Sigmoid colon (tissue), 7 donors: ENCODE results near the gene ATP10A. TPM values are rescaled to one million over a fixed set of nuclear protein-coding genes. Genes with fewer than 3 reads are reported as not detected.
A peak's percentile ranks its signal among the peaks of the same experiment; 100 is the strongest.
"Not testable (repeated sequence)": the region's sequence is repeated elsewhere in the genome, so short reads cannot be mapped to it uniquely, and the experiment has no call there.

ENCODE experiments used
- DNase-seq: peaks from one replicate; pipeline ENCODE4 v3.0.0-alpha.2; 2019
- H3K27ac ChIP-seq, 4 donors: fragments of 200-600 bp; sonication (generic); one replicate each; pipeline ENCODE4 v1.5.1; 2016 to 2019; ENCODE audit warnings: mild to moderate bottlenecking in 1 of 4
- H3K27me3 ChIP-seq, 3 donors: fragments of 200-600 bp; sonication (generic); one replicate each; pipeline ENCODE4 v1.5.1; 2019; ENCODE audit warnings: mild to moderate bottlenecking in 1 of 3
- H3K36me3 ChIP-seq, 4 donors: fragments of 200-600 bp; sonication (generic); one replicate each; pipeline ENCODE4 v1.5.1; 2016 to 2019
- H3K4me1 ChIP-seq, 4 donors: fragments of 200-600 bp; sonication (generic); one replicate each; pipeline ENCODE4 v1.5.1; 2017 to 2019
- H3K4me3 ChIP-seq, 4 donors: fragments of 200-600 bp; sonication (generic); one replicate each; pipeline ENCODE4 v1.5.1; 2017 to 2019; ENCODE audit warnings: mild to moderate bottlenecking in 2 of 4, moderate library complexity in 1 of 4
- H3K9me3 ChIP-seq, 4 donors: fragments of 200-600 bp in 3 of 4; sonication (generic) in 3 of 4; one replicate each; pipeline versions ENCODE4 v1.5.1 to v1.6.1; 2013 to 2019
- CTCF ChIP-seq, 4 experiments: fragments of 450-650 bp in 3 of 4; fragments of 200-600 bp in 1 of 4; IDR thresholded peaks; one replicate each; pipeline ENCODE4 v1.5.1; 2016 to 2019; ENCODE audit warnings: antibody characterized with exemption in 4 of 4, mild to moderate bottlenecking in 3 of 4, moderate library complexity in 2 of 4
- EP300 ChIP-seq, 4 donors: sonication (generic); formaldehyde crosslinking; IDR thresholded peaks; one replicate each; pipeline ENCODE4 v1.6.1; 2017; ENCODE audit warnings: antibody characterized with exemption in 4 of 4
- POLR2A ChIP-seq, 2 donors: fragments of 450-650 bp; IDR thresholded peaks; one replicate each; pipeline ENCODE4 v1.6.1; 2016; ENCODE audit warnings: antibody characterized with exemption in 2 of 2, mild to moderate bottlenecking in 2 of 2, moderate library complexity in 2 of 2
- POLR2AphosphoS5 ChIP-seq, 4 donors: sonication (generic); formaldehyde crosslinking; IDR thresholded peaks; one replicate each; pipeline ENCODE4 v1.6.1; 2017; ENCODE audit warnings: antibody characterized with exemption in 4 of 4
- WGBS, 2 donors: extraction: QIAGEN DNeasy Blood & Tissue Kit; methylation state at CpG; one replicate each; pipeline ENCODE4 v1.1.7; 2013; 5-methylcytosine and 5-hydroxymethylcytosine counted together
- intact Hi-C: fragments of 100-400 bp; cut with DNase I; formaldehyde crosslinking; loops from one replicate; pipeline ENCODE4 v1.15.1; 2023
- polyA plus RNA-seq, 3 donors: library from polyadenylated mRNA; stranded (reverse); fragments of 200-250 nt; gene quantifications; one replicate each; pipeline ENCODE4 v1.2.3, GENCODE V29; 2013
- total RNA-seq, 4 donors: library from RNA; depleted of rRNA; stranded (reverse); fragments of >200 nt; gene quantifications; one replicate each; pipeline ENCODE4 v1.1.0, GENCODE V29; 2016
- donor health status: healthy with polysubstance abuse.
- donor health status: Bipolar disorder and iron deficiency.
- donor health status: healthy.

ATP10A gene
- total and polyA plus RNA-seq, 7 donors, result 0.23 to 7.7 (median 2.9) TPM

GRCh38 chr15:25775317-25775912, 87.7 kb downstream of the ATP10A start:
- H3K27ac ChIP-seq, result peak overlapping the region; percentile 2 to 70 (median 54)
- no peak for DNase-seq
- intact Hi-C loops, result no loop called here
- no peaks in the 10 kb centered on the region for H3K9me3 ChIP-seq
- TF ChIP-seq CTCF (IDR thresholded peaks at IDR 0.05), result no peak
- no peak for TF ChIP-seq EP300 (IDR thresholded peaks at IDR 0.05)
- TF ChIP-seq POLR2AphosphoS5 (IDR thresholded peaks at IDR 0.05), result peak in 1 of 4 donors; percentile 59
- H3K4me1 ChIP-seq, result peaks cover 0 to 23% (median 17%) of the 10 kb centered on the region in 4 donors
- peaks cover 0 to 6% (median 0%) of the 10 kb centered on the region in 4 donors for H3K36me3 ChIP-seq
- WGBS, 2 donors, result 24 to 48% methylated on average over 13 of the region's 13 CpGs
- no peaks in the 10 kb centered on the region for H3K27me3 ChIP-seq
- no peak overlapping the region for H3K4me3 ChIP-seq

GRCh38 chr15:25774871-25775270, 88.3 kb downstream of the ATP10A start:
- peaks cover 0 to under 1% (median 0%) of the 10 kb centered on the region in 4 donors for H3K36me3 ChIP-seq
- no peaks in the 10 kb centered on the region for H3K27me3 ChIP-seq
- peak overlapping the region; percentile 2 to 70 (median 54) for H3K27ac ChIP-seq
- DNase-seq, result no peak
- intact Hi-C loops, result no loop called here
- no peaks in the 10 kb centered on the region for H3K9me3 ChIP-seq
- H3K4me3 ChIP-seq, result no peak overlapping the region
- peaks cover 0 to 23% (median 17%) of the 10 kb centered on the region in 4 donors for H3K4me1 ChIP-seq
- TF ChIP-seq EP300 (IDR thresholded peaks at IDR 0.05) (no peak), CTCF (IDR thresholded peaks at IDR 0.05) (no peak), POLR2AphosphoS5 (IDR thresholded peaks at IDR 0.05) (no peak), POLR2A (IDR thresholded peaks at IDR 0.05) (no peak)
- 84 to 85% methylated on average over 2 of the region's 2 CpGs for WGBS, 2 donors

DNA sequence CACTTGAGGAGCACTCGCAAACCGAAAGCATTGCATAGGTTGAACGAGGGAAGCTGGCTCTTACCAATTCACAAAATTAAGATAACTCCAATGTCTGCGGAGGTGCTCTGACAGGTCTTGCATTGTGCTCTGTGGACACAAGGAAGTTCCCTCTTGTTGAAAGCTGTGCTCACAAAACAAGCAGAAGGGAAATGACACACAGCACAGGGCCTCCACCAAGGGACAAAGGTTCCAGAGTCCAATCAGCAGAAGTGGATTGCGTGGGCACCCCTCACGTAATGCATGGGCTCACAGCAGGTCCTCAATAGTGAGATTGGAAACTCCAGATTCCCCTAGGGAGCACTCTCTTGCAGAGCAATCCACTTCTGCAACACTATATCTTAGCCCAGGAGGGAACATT, 89.9 kb downstream of the ATP10A start:
- Histone ChIP-seq H3K27ac (no peak overlapping the region), H3K4me1 (peaks cover 0 to 23% (median 17%) of the 10 kb centered on the region in 4 donors), H3K4me3 (no peak overlapping the region), H3K27me3 (no peaks in the 10 kb centered on the region), H3K9me3 (no peaks in the 10 kb centered on the region), H3K36me3 (no peaks in the 10 kb centered on the region)
- 57 to 76% methylated on average over 6 of the region's 6 CpGs for WGBS, 2 donors
- no peak for DNase-seq
- no peak for TF ChIP-seq EP300 (IDR thresholded peaks at IDR 0.05)
- no peak for TF ChIP-seq CTCF (IDR thresholded peaks at IDR 0.05)
- no peak for TF ChIP-seq POLR2A (IDR thresholded peaks at IDR 0.05)
- TF ChIP-seq POLR2AphosphoS5 (IDR thresholded peaks at IDR 0.05), result no peak
- intact Hi-C loops, result no loop called here

DNA sequence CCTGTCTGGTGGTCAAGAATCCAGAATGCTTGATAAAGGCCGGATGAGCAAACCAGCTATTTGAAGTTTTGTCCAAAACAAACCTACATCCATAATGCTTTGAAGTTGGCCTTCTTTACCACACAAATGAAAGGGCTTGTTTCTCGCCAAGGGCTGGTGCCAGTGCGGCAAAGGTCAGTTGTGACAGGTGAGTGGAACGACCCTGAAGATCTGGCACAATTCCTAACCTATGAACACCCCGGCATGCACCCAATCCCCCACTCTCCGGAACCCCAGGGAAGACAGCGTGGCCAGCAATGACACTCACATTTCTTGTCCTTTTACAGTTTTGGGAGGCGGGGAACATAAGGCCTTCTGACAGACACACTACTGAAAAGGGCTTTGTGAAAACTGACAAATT, 90.6 kb downstream of the ATP10A start:
- TF ChIP-seq CTCF (IDR thresholded peaks at IDR 0.05) (no peak), POLR2A (IDR thresholded peaks at IDR 0.05) (no peak), POLR2AphosphoS5 (IDR thresholded peaks at IDR 0.05) (no peak), EP300 (IDR thresholded peaks at IDR 0.05) (no peak)
- 91 to 93% methylated on average over 8 of the region's 8 CpGs for WGBS, 2 donors
- Histone ChIP-seq H3K4me1 (peaks cover 0 to 23% (median 17%) of the 10 kb centered on the region in 4 donors), H3K27me3 (no peaks in the 10 kb centered on the region), H3K4me3 (no peak overlapping the region), H3K9me3 (no peaks in the 10 kb centered on the region), H3K27ac (no peak overlapping the region), H3K36me3 (no peaks in the 10 kb centered on the region)
- no peak for DNase-seq
- intact Hi-C loops, result no loop called here

DNA sequence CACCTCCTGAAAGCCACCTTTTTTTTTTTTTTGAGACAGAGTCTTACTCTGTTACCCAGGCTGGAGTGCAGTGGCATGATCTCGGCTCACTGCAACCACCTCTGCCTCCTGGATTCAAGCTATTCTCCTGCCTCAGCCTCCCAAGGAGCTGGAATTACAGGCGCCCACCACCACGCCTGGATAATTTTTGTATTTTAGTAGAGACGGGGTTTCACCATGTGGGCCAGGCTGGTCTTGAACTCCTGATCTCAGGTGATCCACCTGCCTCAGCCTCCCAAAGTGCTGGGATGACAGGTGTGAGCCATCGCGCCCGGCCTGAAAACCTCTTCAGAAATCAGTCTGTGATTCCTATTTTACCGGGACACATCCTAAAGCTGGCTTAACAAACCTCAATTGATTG, 91.4 kb downstream of the ATP10A start:
- WGBS, 2 donors, result 94 to 95% methylated on average over 8 of the region's 8 CpGs
- H3K27ac ChIP-seq, H3K4me3 ChIP-seq, H3K9me3 ChIP-seq, intact Hi-C loops, DNase-seq, H3K36me3 ChIP-seq, H3K27me3 ChIP-seq: not testable (repeated sequence)
- H3K4me1 ChIP-seq, result peaks cover 0 to 23% (median 17%) of the 10 kb centered on the region in 4 donors
